ENCODE data around the gene CD22. TPM values are rescaled to one million over a fixed set of nuclear protein-coding genes. Genes with fewer than 3 reads are reported as not detected.

CD22 gene
- total and polyA plus RNA-seq, 10 of the 15 experiments (the other 5 are each of a cell fraction or from before 2014, with no cell fraction given) = 23.0 to 344 (median 181) TPM

- no peak for TF ChIP-seq GATAD2B (conservative IDR thresholded peaks at IDR 0.05; ENCODE audit: low read depth)
- no peak for TF ChIP-seq IRF4 (IDR thresholded peaks at IDR 0.05; ENCODE audit: low read depth, low read length)
- TF ChIP-seq NR2C1 (IDR thresholded peaks at IDR 0.05) = no peak
These were observed 15.4 kb upstream of the CD22 start (continued) for GRCh38 chr19:35313587-35313986.

GRCh38 chr19:35314031-35314430 lies 15.0 kb upstream of the CD22 start:
- POLR2A ChIA-PET = interaction anchor here (0.7 to 1.2 kb wide), 3 partner anchors 40 to 194 kb away, joined by 3 to 4 read pairs (median 3); no protein-coding TSS in a partner anchor
- Histone ChIP-seq H3K4me2 (ENCODE audit: control insufficient read depth, insufficient read depth) (no peak overlapping the region), H3K27me3 (replicated peaks in 1 of 2; ENCODE audit: control insufficient read depth in 2 of 2, insufficient read depth in 2 of 2, low read length in 1 of 2) (no peaks in the 10 kb centered on the region)
- TF ChIP-seq, protein P1, sequence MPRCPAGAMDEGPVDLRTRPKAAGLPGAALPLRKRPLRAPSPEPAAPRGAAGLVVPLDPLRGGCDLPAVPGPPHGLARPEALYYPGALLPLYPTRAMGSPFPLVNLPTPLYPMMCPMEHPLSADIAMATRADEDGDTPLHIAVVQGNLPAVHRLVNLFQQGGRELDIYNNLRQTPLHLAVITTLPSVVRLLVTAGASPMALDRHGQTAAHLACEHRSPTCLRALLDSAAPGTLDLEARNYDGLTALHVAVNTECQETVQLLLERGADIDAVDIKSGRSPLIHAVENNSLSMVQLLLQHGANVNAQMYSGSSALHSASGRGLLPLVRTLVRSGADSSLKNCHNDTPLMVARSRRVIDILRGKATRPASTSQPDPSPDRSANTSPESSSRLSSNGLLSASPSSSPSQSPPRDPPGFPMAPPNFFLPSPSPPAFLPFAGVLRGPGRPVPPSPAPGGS (IDR thresholded peaks at IDR 0.05; ENCODE audit: borderline replicate concordance, insufficient read depth, low read depth, low read length, poor library complexity, severe bottlenecking) = no peak
- no peak for TF ChIP-seq DPF2 (IDR thresholded peaks at IDR 0.05)
- TF ChIP-seq, protein P2, sequence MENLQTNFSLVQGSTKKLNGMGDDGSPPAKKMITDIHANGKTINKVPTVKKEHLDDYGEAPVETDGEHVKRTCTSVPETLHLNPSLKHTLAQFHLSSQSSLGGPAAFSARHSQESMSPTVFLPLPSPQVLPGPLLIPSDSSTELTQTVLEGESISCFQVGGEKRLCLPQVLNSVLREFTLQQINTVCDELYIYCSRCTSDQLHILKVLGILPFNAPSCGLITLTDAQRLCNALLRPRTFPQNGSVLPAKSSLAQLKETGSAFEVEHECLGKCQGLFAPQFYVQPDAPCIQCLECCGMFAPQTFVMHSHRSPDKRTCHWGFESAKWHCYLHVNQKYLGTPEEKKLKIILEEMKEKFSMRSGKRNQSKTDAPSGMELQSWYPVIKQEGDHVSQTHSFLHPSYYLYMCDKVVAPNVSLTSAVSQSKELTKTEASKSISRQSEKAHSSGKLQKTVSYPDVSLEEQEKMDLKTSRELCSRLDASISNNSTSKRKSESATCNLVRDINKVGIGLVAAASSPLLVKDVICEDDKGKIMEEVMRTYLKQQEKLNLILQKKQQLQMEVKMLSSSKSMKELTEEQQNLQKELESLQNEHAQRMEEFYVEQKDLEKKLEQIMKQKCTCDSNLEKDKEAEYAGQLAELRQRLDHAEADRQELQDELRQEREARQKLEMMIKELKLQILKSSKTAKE (IDR thresholded peaks at IDR 0.05; ENCODE audit: low read depth, poor library complexity, severe bottlenecking) = no peak
- TF ChIP-seq, protein P3, sequence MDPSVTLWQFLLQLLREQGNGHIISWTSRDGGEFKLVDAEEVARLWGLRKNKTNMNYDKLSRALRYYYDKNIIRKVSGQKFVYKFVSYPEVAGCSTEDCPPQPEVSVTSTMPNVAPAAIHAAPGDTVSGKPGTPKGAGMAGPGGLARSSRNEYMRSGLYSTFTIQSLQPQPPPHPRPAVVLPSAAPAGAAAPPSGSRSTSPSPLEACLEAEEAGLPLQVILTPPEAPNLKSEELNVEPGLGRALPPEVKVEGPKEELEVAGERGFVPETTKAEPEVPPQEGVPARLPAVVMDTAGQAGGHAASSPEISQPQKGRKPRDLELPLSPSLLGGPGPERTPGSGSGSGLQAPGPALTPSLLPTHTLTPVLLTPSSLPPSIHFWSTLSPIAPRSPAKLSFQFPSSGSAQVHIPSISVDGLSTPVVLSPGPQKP (IDR thresholded peaks at IDR 0.05; ENCODE audit: low read depth, low read length) = no peak
- TF ChIP-seq ZNF592 (IDR thresholded peaks at IDR 0.05) = no peak
- TF ChIP-seq TCF12 (IDR thresholded peaks at IDR 0.05; ENCODE audit: low read depth, low read length) = no peak
- no peak for TF ChIP-seq ZNF217 (IDR thresholded peaks at IDR 0.05)
- TF ChIP-seq PAX8 (IDR thresholded peaks at IDR 0.05) = no peak
- no peak for TF ChIP-seq STAT1 (conservative IDR thresholded peaks at IDR 0.05)
- TF ChIP-seq IKZF1 (conservative IDR thresholded peaks at IDR 0.05) = no peak
- TF ChIP-seq ZNF274 (IDR thresholded peaks at IDR 0.05; ENCODE audit: insufficient read depth, insufficient read length) = no peak
- TF ChIP-seq HDAC6 (IDR thresholded peaks at IDR 0.05; ENCODE audit: unreplicated experiment) = no peak

More at GRCh38 chr19:35314031-35314430, 15.0 kb upstream of the CD22 start:
- H3K4me1 ChIP-seq (ENCODE audit: control insufficient read depth, insufficient read depth, low read length) = peaks cover 5% of the 10 kb centered on the region
- ChIA-PET RAD21 (ENCODE audit: unreplicated experiment) (interaction anchor here (0.6 to 1.7 kb wide), 3 partner anchors 18 to 378 kb away, joined by 3 to 5 read pairs (median 3); no protein-coding TSS in a partner anchor), SMC1A (ENCODE audit: uncharacterized antibody, unreplicated experiment) (interaction anchor here (1.1 to 2.3 kb wide), 3 partner anchors 9 to 58 kb away, joined by 6 to 10 read pairs (median 9); no protein-coding TSS in a partner anchor), CTCF (interaction anchor here (0.7 to 2.5 kb wide), 3 partner anchors 39 to 181 kb away, joined by 3 to 9 read pairs (median 4); no protein-coding TSS in a partner anchor)
- WGBS (ENCODE audit: insufficient coverage, insufficient replicate concordance, low lambda C conversion rate, missing lambda C conversion rate) = 74% methylated on average over 8 of the region's 8 CpGs
- intact Hi-C loops (cut with micrococcal nuclease; ENCODE audit: unreplicated experiment) (no loop called here), in situ Hi-C loops (cut with MboI) (no loop called here)
- H3K36me3 ChIP-seq (ENCODE audit: control insufficient read depth in 2 of 2, insufficient read depth in 2 of 2, low read length in 1 of 2) = no peaks in the 10 kb centered on the region; a peak in 1 of 4 replicates
- FAIRE-seq (no peak), ATAC-seq (no peak), DNase-seq (ENCODE audit: low read depth, low spot score) (no peak)
- no peaks in the 10 kb centered on the region for H3K9me3 ChIP-seq (replicated peaks; ENCODE audit: control insufficient read depth, insufficient read depth, low read length)
- H3K9ac ChIP-seq (ENCODE audit: control insufficient read depth, insufficient read depth, low read length) = no peak overlapping the region
- H3K4me3 ChIP-seq = no peak overlapping the region
- H3K79me2 ChIP-seq (ENCODE audit: control insufficient read depth, insufficient read depth, low read length) = no peaks in the 10 kb centered on the region
- no peak overlapping the region for H2AFZ ChIP-seq (ENCODE audit: control insufficient read depth, low read depth, low read length)
- BruUV-seq (replicated peaks) = no TSS peak
- no peak overlapping the region for H3K27ac ChIP-seq (ENCODE audit: control insufficient read depth, insufficient read depth)
- H4K20me1 ChIP-seq (ENCODE audit: control insufficient read depth, insufficient read depth) = no peaks in the 10 kb centered on the region
